ENCODE measurements around the gene KLHL29.

GRCh38 chr2:23647563-23647962 is 262.6 kb downstream of the KLHL29 start:
- TF ChIP-seq, protein P1, sequence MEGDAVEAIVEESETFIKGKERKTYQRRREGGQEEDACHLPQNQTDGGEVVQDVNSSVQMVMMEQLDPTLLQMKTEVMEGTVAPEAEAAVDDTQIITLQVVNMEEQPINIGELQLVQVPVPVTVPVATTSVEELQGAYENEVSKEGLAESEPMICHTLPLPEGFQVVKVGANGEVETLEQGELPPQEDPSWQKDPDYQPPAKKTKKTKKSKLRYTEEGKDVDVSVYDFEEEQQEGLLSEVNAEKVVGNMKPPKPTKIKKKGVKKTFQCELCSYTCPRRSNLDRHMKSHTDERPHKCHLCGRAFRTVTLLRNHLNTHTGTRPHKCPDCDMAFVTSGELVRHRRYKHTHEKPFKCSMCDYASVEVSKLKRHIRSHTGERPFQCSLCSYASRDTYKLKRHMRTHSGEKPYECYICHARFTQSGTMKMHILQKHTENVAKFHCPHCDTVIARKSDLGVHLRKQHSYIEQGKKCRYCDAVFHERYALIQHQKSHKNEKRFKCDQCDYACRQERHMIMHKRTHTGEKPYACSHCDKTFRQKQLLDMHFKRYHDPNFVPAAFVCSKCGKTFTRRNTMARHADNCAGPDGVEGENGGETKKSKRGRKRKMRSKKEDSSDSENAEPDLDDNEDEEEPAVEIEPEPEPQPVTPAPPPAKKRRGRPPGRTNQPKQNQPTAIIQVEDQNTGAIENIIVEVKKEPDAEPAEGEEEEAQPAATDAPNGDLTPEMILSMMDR (IDR thresholded peaks at IDR 0.05): no peak
- no peak for TF ChIP-seq POLR2A (IDR thresholded peaks at IDR 0.05)
